IMR-90 (cell line): ENCODE results near the gene ZFP36. TPM values are rescaled to one million over a fixed set of nuclear protein-coding genes. Genes with fewer than 3 reads are reported as not detected.

Source experiments
- ATAC-seq: fragments of 200-7000 bp; cut with Tn5 transposase; 2 replicates; pipeline ENCODE4 v1.9.1; 2020; ENCODE audit warnings: low read depth, mild to moderate bottlenecking, moderate library complexity
- BruUV-seq: library from RNA; stranded (reverse); fragments of 400-500 nt; replicated peaks from 2 replicates; lab custom pipeline; 2021; lab: Mats Ljungman, UMichigan
- CTCF ChIA-PET: fragments of 300-600 bp; formaldehyde crosslinking; extraction: SDS; loops from one replicate; lab custom pipeline; 2021; ENCODE audit warnings: antibody characterized with exemption; lab: Yijun Ruan, JAX
- POLR2A ChIA-PET: fragments of 300-600 bp; sonication (Branson Sonifier 250); formaldehyde crosslinking; loops from one replicate; lab custom pipeline; 2022; ENCODE audit warnings: antibody characterized with exemption; ENCODE audit not compliant: unreplicated experiment; lab: Charles Lee
- DNase-seq: peaks from one replicate; pipeline ENCODE4 v3.0.0; 2013
- H2AFZ ChIP-seq: replicated peaks from 2 replicates; pipeline ENCODE3; 2013; ENCODE audit warnings: low read length, mild to moderate bottlenecking; ENCODE audit not compliant: poor library complexity
- H2AK5ac ChIP-seq: 2 replicates; pipeline ENCODE4 v1.6.1; 2013; ENCODE audit warnings: low read depth, low read length, inconsistent platforms
- H2AK9ac ChIP-seq: replicated peaks from 2 replicates; pipeline ENCODE3; 2013; ENCODE audit warnings: mild to moderate bottlenecking, low read depth, low read length, moderate library complexity; ENCODE audit not compliant: poor library complexity
- H2BK120ac ChIP-seq: 2 replicates; pipeline ENCODE4 v1.6.1; 2013; ENCODE audit warnings: low read depth, low read length, inconsistent platforms
- H2BK15ac ChIP-seq: 3 replicates; pipeline ENCODE4 v1.6.1; 2013; ENCODE audit warnings: low read depth, low read length, inconsistent platforms
- H2BK20ac ChIP-seq: 2 replicates; pipeline ENCODE4 v1.6.1; 2013; ENCODE audit warnings: low read depth, mild to moderate bottlenecking, inconsistent platforms, low read length, moderate library complexity
- H2BK5ac ChIP-seq: 2 replicates; pipeline ENCODE4 v1.6.1; 2013; ENCODE audit warnings: mild to moderate bottlenecking, low read depth, low read length, inconsistent platforms; ENCODE audit not compliant: poor library complexity, severe bottlenecking
- H3K14ac ChIP-seq: replicated peaks from 2 replicates; pipeline ENCODE4 v1.6.1; 2013; ENCODE audit warnings: low read depth, low read length, inconsistent platforms
- H3K18ac ChIP-seq: 2 replicates; pipeline ENCODE4 v1.6.1; 2013; ENCODE audit warnings: low read depth, low read length, control low read depth
- H3K23ac ChIP-seq: 2 replicates; pipeline ENCODE4 v1.6.1; 2013; ENCODE audit warnings: low read depth, low read length, inconsistent platforms
- H3K27ac ChIP-seq: 2 replicates; pipeline ENCODE4 v1.5.1; 2013; ENCODE audit warnings: mild to moderate bottlenecking, control low read depth, low read length; ENCODE audit not compliant: insufficient read depth
- H3K27me3 ChIP-seq: 2 replicates; pipeline ENCODE4 v1.6.1; 2013; ENCODE audit warnings: low read length; ENCODE audit not compliant: control insufficient read depth, insufficient read depth
- H3K36me3 ChIP-seq: 2 replicates; pipeline ENCODE4 v1.6.1; 2013; ENCODE audit warnings: low read length, mixed read lengths; ENCODE audit not compliant: control insufficient read depth, insufficient read depth
- H3K4ac ChIP-seq: 2 replicates; pipeline ENCODE4 v1.6.1; 2013; ENCODE audit warnings: low read depth, low read length, inconsistent platforms
- H3K4me1 ChIP-seq: 2 replicates; pipeline ENCODE4 v1.6.1; 2013; ENCODE audit warnings: low read length, mixed read lengths; ENCODE audit not compliant: control insufficient read depth, insufficient read depth
- H3K4me2 ChIP-seq: 2 replicates; pipeline ENCODE4 v1.6.1; 2013; ENCODE audit warnings: low read depth, mild to moderate bottlenecking, control low read depth, low read length, moderate library complexity
- H3K4me3 ChIP-seq: 2 replicates; pipeline ENCODE4 v1.5.1; 2013; ENCODE audit warnings: low read depth, mild to moderate bottlenecking, control low read depth, low read length, moderate library complexity; ENCODE audit not compliant: insufficient read depth
- H3K56ac ChIP-seq: 2 replicates; pipeline ENCODE4 v1.6.1; 2013; ENCODE audit warnings: low read length, inconsistent platforms; ENCODE audit not compliant: insufficient read depth; ENCODE audit errors: extremely low read depth
- H3K79me1 ChIP-seq, 2 experiments: 2 replicates each; pipeline ENCODE4 v1.6.1; 2013; ENCODE audit warnings: low read length in 2 of 2, inconsistent platforms in 1 of 2, low read depth in 1 of 2
- H3K9ac ChIP-seq: 2 replicates; pipeline ENCODE4 v1.6.1; 2013; ENCODE audit warnings: low read depth, low read length, control low read depth
- H3K9me1 ChIP-seq: 2 replicates; pipeline ENCODE4 v1.6.1; 2013; ENCODE audit warnings: low read length, inconsistent platforms; ENCODE audit not compliant: insufficient read depth
- H3K9me3 ChIP-seq: 2 replicates; pipeline ENCODE4 v1.6.1; 2013; ENCODE audit warnings: low read length; ENCODE audit not compliant: control insufficient read depth, insufficient read depth
- H4K20me1 ChIP-seq: 2 replicates; pipeline ENCODE4 v1.6.1; 2013; ENCODE audit warnings: low read length, inconsistent platforms; ENCODE audit not compliant: insufficient read depth
- H4K5ac ChIP-seq: 2 replicates; pipeline ENCODE4 v1.6.1; 2013; ENCODE audit warnings: mild to moderate bottlenecking, low read depth, low read length, control low read depth
- H4K8ac ChIP-seq, 2 experiments: 2 replicates each; pipeline ENCODE4 v1.6.1; 2013; ENCODE audit warnings: low read depth in 2 of 2, low read length in 2 of 2, control low read depth in 1 of 2, inconsistent platforms in 1 of 2
- H4K91ac ChIP-seq: 2 replicates; pipeline ENCODE4 v1.6.1; 2013; ENCODE audit warnings: low read depth, low read length, inconsistent platforms; ENCODE audit not compliant: insufficient read depth
- BHLHE40 ChIP-seq: fragments of 150-350 bp; IDR thresholded peaks from 2 replicates; pipeline ENCODE4 v1.6.1; 2016; ENCODE audit warnings: mild to moderate bottlenecking, low read depth, low read length
- CEBPB ChIP-seq: IDR thresholded peaks from 2 replicates; pipeline ENCODE4 v1.6.1; 2012; ENCODE audit warnings: low read depth, low read length, improper control_type of control experiment
- CHD1 ChIP-seq: IDR thresholded peaks from 2 replicates; pipeline ENCODE4 v1.6.1; 2012; ENCODE audit warnings: low read depth, low read length, improper control_type of control experiment
- FOS ChIP-seq: fragments of 150-350 bp; IDR thresholded peaks from 2 replicates; pipeline ENCODE4 v1.6.1; 2016; ENCODE audit warnings: low read depth, low read length
- MAFK ChIP-seq: IDR thresholded peaks from 2 replicates; pipeline ENCODE4 v1.6.1; 2012; ENCODE audit warnings: low read depth, low read length, improper control_type of control experiment
- MAZ ChIP-seq: IDR thresholded peaks from 2 replicates; pipeline ENCODE4 v1.6.1; 2012; ENCODE audit warnings: low read depth, mild to moderate bottlenecking, low read length, improper control_type of control experiment, moderate library complexity, borderline replicate concordance
- MXI1 ChIP-seq: IDR thresholded peaks from 2 replicates; pipeline ENCODE4 v1.6.1; 2012; ENCODE audit warnings: low read depth, mild to moderate bottlenecking, low read length, moderate library complexity, borderline replicate concordance
- POLR2A ChIP-seq: IDR thresholded peaks from 2 replicates; pipeline ENCODE4 v1.6.1; 2012; ENCODE audit warnings: mild to moderate bottlenecking, low read depth, low read length
- RAD21 ChIP-seq: IDR thresholded peaks from 2 replicates; pipeline ENCODE4 v1.6.1; 2012; ENCODE audit warnings: low read length, improper control_type of control experiment
- RCOR1 ChIP-seq: IDR thresholded peaks from 2 replicates; pipeline ENCODE4 v1.6.1; 2012; ENCODE audit warnings: mild to moderate bottlenecking, low read length, improper control_type of control experiment; ENCODE audit not compliant: insufficient replicate concordance
- RFX5 ChIP-seq: IDR thresholded peaks from 2 replicates; pipeline ENCODE4 v1.8.0; 2012; ENCODE audit warnings: low read depth, mild to moderate bottlenecking, low read length, moderate library complexity
- USF2 ChIP-seq: fragments of 150-350 bp; IDR thresholded peaks from 2 replicates; pipeline ENCODE4 v1.6.1; 2017; ENCODE audit warnings: mild to moderate bottlenecking, antibody characterized with exemption, low read length, low read depth
- WGBS, 2 experiments: methylation state at CpG; one replicate each; pipeline versions ENCODE4 v1.1.5 to v1.1.7; 2013; ENCODE audit warnings: missing lambda C conversion rate in 2 of 2; ENCODE audit not compliant: insufficient read length in 1 of 2; ENCODE audit errors: extremely low coverage in 2 of 2; 5-methylcytosine and 5-hydroxymethylcytosine counted together
- dilution Hi-C: fragments of 300-500 bp; cut with HindIII; formaldehyde crosslinking; loops from one replicate; pipeline ENCODE4 v1.14.3; 2018; ENCODE audit warnings: low sequenced_read_pairs; ENCODE audit not compliant: unreplicated experiment
- in situ Hi-C: fragments of 300-500 bp; cut with MboI; formaldehyde crosslinking; loops from 3 replicates; pipeline ENCODE4 v1.14.3; 2019; ENCODE audit warnings: low sequenced_read_pairs, inconsistent platforms, mixed read lengths
- intact Hi-C: fragments of 100-400 bp; cut with micrococcal nuclease; formaldehyde crosslinking; loops from 2 replicates; pipeline ENCODE4 v1.10.0; 2022
- polyA plus RNA-seq, 3 experiments: library from polyadenylated mRNA; depleted of rRNA; stranded (reverse); fragments of >200 nt; gene quantifications; 2 replicates each; pipeline ENCODE4 v1.2.3, GENCODE V29; 2012; ENCODE audit warnings: low replicate concordance in 1 of 3
- total RNA-seq: library from RNA; depleted of rRNA; stranded (reverse); fragments of >200 nt; gene quantifications from 2 replicates; pipeline ENCODE4 v1.2.3, GENCODE V29; 2012
- TF ChIP-seq, protein P1 (sequence below): conservative IDR thresholded peaks from 2 replicates; pipeline ENCODE4 v1.5.1; 2012; ENCODE audit warnings: mild to moderate bottlenecking, low read depth, low read length, improper control_type of control experiment

The ZFP36 gene
- total and polyA plus RNA-seq, 2 of the 4 experiments (the other 2 are of a cell fraction) = 1.4 to 45.0 TPM

DNA sequence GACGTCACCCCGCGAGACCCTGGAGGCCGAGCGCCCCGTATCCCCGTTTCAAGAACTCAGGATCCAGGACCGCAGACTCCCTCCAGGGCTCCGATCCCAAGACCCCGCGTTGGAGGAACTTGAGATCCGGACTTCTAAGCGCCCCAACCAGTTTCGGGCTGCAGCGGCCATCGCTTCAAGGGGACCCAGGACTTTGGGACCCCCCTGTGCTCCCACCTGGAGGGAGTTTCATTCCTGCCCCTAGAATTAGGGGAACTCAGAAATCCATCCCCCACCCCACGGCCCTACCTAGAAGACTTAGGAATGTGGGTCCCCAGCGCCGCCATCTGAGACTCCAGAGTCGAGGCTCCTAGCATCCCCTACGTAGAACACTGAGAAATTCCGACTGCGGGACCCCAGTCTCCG is 6.2 kb downstream of the ZFP36 start (continued):
- TF ChIP-seq CEBPB = no peak

GRCh38 chr19:39413272-39413910 is 6.7 kb downstream of the ZFP36 start:
- H3K4me3 ChIP-seq = peak overlapping the region; percentile 90
- peak overlapping the region; percentile 98 for H3K27ac ChIP-seq
- ChIA-PET POLR2A (no interaction called here), CTCF (interaction anchor here (1.0 to 1.1 kb wide), 2 partner anchors 15 to 41 kb away, joined by 3 read pairs; no protein-coding TSS in a partner anchor)
- H3K27me3 ChIP-seq = no peaks in the 10 kb centered on the region
- peak overlapping the region; percentile 100 for H3K14ac ChIP-seq
- peaks cover 9% of the 10 kb centered on the region; the same call in 1 of the 2 replicates for H3K9me1 ChIP-seq
- H4K8ac ChIP-seq = peak overlapping the region; percentile 85 to 94
- peak overlapping the region; percentile 99 for H3K9ac ChIP-seq
- H3K9me3 ChIP-seq = no peaks in the 10 kb centered on the region
- H3K79me1 ChIP-seq = peaks cover 10 to 65% of the 10 kb centered on the region in 2 experiments; a peak in 3 of 4 replicates
- H2AK5ac ChIP-seq = peak overlapping the region; percentile 95
- peaks cover 32% of the 10 kb centered on the region for H3K36me3 ChIP-seq
- peak overlapping the region; percentile 92 for H2AFZ ChIP-seq
- DNase-seq = peak; percentile 60
- in situ Hi-C loops (no loop called here), dilution Hi-C loops (no loop called here), intact Hi-C loops (loop anchor here (2.0 kb wide), 1 partner anchor 291 kb away; no protein-coding TSS in a partner anchor)
- peak; percentile 6 for ATAC-seq
- H2AK9ac ChIP-seq = peak overlapping the region; percentile 100
- H4K5ac ChIP-seq = peak overlapping the region; percentile 74
- peak overlapping the region; percentile 88 for H2BK5ac ChIP-seq
- WGBS, 2 experiments = 1% methylated on average over 18 of the region's 54 CpGs; no CpG with 5 or more reads in 1 of the 2 experiments
- peak overlapping the region; percentile 65 for H2BK20ac ChIP-seq
- no TSS peak for BruUV-seq
- H2BK120ac ChIP-seq = peak overlapping the region; percentile 90
- peaks cover 26% of the 10 kb centered on the region for H3K4me1 ChIP-seq
- peak overlapping the region; percentile 99 for H3K23ac ChIP-seq
- peak overlapping the region; percentile 98 for H3K4ac ChIP-seq
- H4K20me1 ChIP-seq = peaks cover 44% of the 10 kb centered on the region
- H2BK15ac ChIP-seq = peak overlapping the region; percentile 74; the same call in 1 of the 3 replicates
- peak overlapping the region; percentile 99 for H3K56ac ChIP-seq
- peak; percentile 57; the same call in 1 of the 2 replicates for TF ChIP-seq CHD1
- no peak for TF ChIP-seq FOS
- peak; percentile 69 for TF ChIP-seq POLR2A
- TF ChIP-seq, protein P1, sequence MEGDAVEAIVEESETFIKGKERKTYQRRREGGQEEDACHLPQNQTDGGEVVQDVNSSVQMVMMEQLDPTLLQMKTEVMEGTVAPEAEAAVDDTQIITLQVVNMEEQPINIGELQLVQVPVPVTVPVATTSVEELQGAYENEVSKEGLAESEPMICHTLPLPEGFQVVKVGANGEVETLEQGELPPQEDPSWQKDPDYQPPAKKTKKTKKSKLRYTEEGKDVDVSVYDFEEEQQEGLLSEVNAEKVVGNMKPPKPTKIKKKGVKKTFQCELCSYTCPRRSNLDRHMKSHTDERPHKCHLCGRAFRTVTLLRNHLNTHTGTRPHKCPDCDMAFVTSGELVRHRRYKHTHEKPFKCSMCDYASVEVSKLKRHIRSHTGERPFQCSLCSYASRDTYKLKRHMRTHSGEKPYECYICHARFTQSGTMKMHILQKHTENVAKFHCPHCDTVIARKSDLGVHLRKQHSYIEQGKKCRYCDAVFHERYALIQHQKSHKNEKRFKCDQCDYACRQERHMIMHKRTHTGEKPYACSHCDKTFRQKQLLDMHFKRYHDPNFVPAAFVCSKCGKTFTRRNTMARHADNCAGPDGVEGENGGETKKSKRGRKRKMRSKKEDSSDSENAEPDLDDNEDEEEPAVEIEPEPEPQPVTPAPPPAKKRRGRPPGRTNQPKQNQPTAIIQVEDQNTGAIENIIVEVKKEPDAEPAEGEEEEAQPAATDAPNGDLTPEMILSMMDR = no peak
- peak; percentile 51; the same call in 1 of the 2 replicates for TF ChIP-seq MAZ
- no peak for TF ChIP-seq RAD21
- no peak for TF ChIP-seq RCOR1
- no peak for TF ChIP-seq MXI1
- peak; percentile 25; the same call in 1 of the 2 replicates for TF ChIP-seq USF2
- TF ChIP-seq CEBPB = no peak
- TF ChIP-seq RFX5 = no peak
- TF ChIP-seq BHLHE40 = no peak
- no peak for TF ChIP-seq MAFK
- peak overlapping the region; percentile 95 for H4K91ac ChIP-seq
- H3K4me2 ChIP-seq = peak overlapping the region; percentile 72
- H3K18ac ChIP-seq = peak overlapping the region; percentile 72
